Spleen (tissue), 11 donors: Measurements from ENCODE around the gene IL1RAPL2. TPM values are rescaled to one million over a fixed set of nuclear protein-coding genes. Genes with fewer than 3 reads are reported as not detected.
"Not testable (repeated sequence)": the region's sequence is repeated elsewhere in the genome, so short reads cannot be mapped to it uniquely, and the experiment has no call there.

Experiments
- DNase-seq: peaks from one replicate; pipeline ENCODE4 v3.0.0-alpha.2; 2020
- H3K27ac ChIP-seq, 8 donors: fragments of 200-600 bp; sonication (generic) in 7 of 8; 1 replicate in 4 of 8; 2 replicates in 4 of 8; pipeline versions ENCODE4 v1.5.0 to v1.8.0; 2016 to 2021; ENCODE audit warnings: inconsistent platforms in 4 of 8, mild to moderate bottlenecking in 4 of 8, moderate library complexity in 1 of 8
- H3K27me3 ChIP-seq, 7 donors: fragments of 200-600 bp; sonication (generic) in 6 of 7; replicated peaks in 1 of 7; 1 replicate in 4 of 7; 2 replicates in 3 of 7; pipeline versions ENCODE4 v1.5.0 to v1.8.0; 2016 to 2021; ENCODE audit warnings: inconsistent platforms in 3 of 7, mild to moderate bottlenecking in 1 of 7
- H3K36me3 ChIP-seq, 6 donors: fragments of 200-600 bp; sonication (generic) in 5 of 6; 1 replicate in 4 of 6; 2 replicates in 2 of 6; pipeline versions ENCODE4 v1.5.0 to v1.8.0; 2016 to 2021; ENCODE audit warnings: inconsistent platforms in 2 of 6
- H3K4me1 ChIP-seq, 6 donors: fragments of 200-600 bp; sonication (generic) in 5 of 6; 1 replicate in 3 of 6; 2 replicates in 3 of 6; pipeline versions ENCODE4 v1.5.0 to v1.8.0; 2016 to 2021; ENCODE audit warnings: inconsistent platforms in 3 of 6
- H3K4me3 ChIP-seq, 8 donors: fragments of 200-600 bp; sonication (generic) in 7 of 8; 1 replicate in 4 of 8; 2 replicates in 4 of 8; pipeline versions ENCODE4 v1.5.0 to v1.8.0; 2016 to 2021; ENCODE audit warnings: inconsistent platforms in 4 of 8, mild to moderate bottlenecking in 4 of 8, moderate library complexity in 2 of 8
- H3K9me3 ChIP-seq, 8 donors: fragments of 200-600 bp; sonication (generic) in 7 of 8; 1 replicate in 4 of 8; 2 replicates in 4 of 8; pipeline versions ENCODE4 v1.5.0 to v1.8.0; 2016 to 2021; ENCODE audit warnings: inconsistent platforms in 4 of 8
- POLR2A ChIP-seq, 3 donors: fragments of 450-650 bp; IDR thresholded peaks; one replicate each; pipeline ENCODE4 v1.5.1; 2017; ENCODE audit warnings: antibody characterized with exemption in 3 of 3, mild to moderate bottlenecking in 1 of 3
- POLR2AphosphoS5 ChIP-seq, 3 donors: sonication (generic); formaldehyde crosslinking; IDR thresholded peaks; one replicate each; pipeline ENCODE4 v1.5.1; 2017; ENCODE audit warnings: antibody characterized with exemption in 3 of 3
- WGBS, 5 donors: extraction: QIAGEN DNeasy Blood & Tissue Kit in 3 of 5; methylation state at CpG; one replicate each; pipeline versions ENCODE4 v1.1.5 to v1.1.7; 2013 to 2018; 5-methylcytosine and 5-hydroxymethylcytosine counted together
- intact Hi-C: fragments of 100-400 bp; cut with DNase I; formaldehyde crosslinking; loops from one replicate; pipeline ENCODE4 v1.15.0; 2023; ENCODE audit warnings: low total_unique reads
- polyA plus RNA-seq, 3 donors: library from polyadenylated mRNA; stranded (reverse); fragments of 200-250 nt; gene quantifications; one replicate each; pipeline ENCODE4 v1.2.1, GENCODE V29; 2013
- total RNA-seq, 7 donors: library from RNA; depleted of rRNA in 3 of 7; stranded (reverse); fragments of >200 nt in 3 of 7; fragmentation: NEBNext Ultra II Directional in 4 of 7; extraction: Animal tissue kit (Norgen Biotek cat#: 25700) in 4 of 7; gene quantifications; one replicate each; pipeline versions ENCODE4 v1.1.0 to v1.2.1, GENCODE V29; 2016 to 2021
- TF ChIP-seq, protein P1 (sequence below), 11 experiments: fragments of 200-600 bp in 7 of 11; fragments of 450-650 bp in 4 of 11; sonication (generic) in 4 of 11; IDR thresholded peaks in 8 of 11; conservative IDR thresholded peaks in 3 of 11; 1 replicate in 7 of 11; 2 replicates in 4 of 11; pipeline versions ENCODE4 v1.4.0 to v1.8.0; 2016 to 2021; ENCODE audit warnings: antibody characterized with exemption in 11 of 11, inconsistent platforms in 4 of 11, mild to moderate bottlenecking in 1 of 11
- donor health status: healthy with polysubstance abuse.
- donor health status: DM: no; HTN: no; CAD: no; lungs with moderate emphysema.
- donor health status: DM: no; HTN: no; CAD: no.
- donor health status: Bipolar disorder and iron deficiency.
- donor health status: healthy.
- donor health status: DM: no; HTN: no; CAD: no.
- donor health status: DM: yes; HTN: yes; CAD: no.

The IL1RAPL2 gene
- total and polyA plus RNA-seq, 10 donors = not detected

DNA sequence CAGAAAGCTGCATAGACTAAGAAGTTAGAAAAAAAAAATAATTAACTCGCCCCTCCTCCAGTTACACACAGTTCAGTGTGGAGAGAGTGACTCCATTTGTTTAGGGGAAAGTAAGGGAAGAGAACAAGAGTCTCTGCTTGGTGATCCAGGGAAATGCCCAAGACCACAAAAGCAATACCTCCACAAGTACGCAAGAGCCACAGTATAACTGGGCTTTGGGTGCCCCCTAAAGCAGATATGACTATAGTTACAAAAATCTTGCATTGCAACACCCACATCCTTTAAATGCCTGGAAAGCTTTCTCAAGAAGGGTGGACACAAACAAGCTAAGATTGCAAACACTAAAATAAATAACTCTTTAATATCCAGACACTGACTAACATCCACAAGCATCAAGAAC is 1092.1 kb downstream of the IL1RAPL2 start:
- no peaks in the 10 kb centered on the region for H3K4me1 ChIP-seq
- DNase-seq = no peak
- TF ChIP-seq, protein P1, sequence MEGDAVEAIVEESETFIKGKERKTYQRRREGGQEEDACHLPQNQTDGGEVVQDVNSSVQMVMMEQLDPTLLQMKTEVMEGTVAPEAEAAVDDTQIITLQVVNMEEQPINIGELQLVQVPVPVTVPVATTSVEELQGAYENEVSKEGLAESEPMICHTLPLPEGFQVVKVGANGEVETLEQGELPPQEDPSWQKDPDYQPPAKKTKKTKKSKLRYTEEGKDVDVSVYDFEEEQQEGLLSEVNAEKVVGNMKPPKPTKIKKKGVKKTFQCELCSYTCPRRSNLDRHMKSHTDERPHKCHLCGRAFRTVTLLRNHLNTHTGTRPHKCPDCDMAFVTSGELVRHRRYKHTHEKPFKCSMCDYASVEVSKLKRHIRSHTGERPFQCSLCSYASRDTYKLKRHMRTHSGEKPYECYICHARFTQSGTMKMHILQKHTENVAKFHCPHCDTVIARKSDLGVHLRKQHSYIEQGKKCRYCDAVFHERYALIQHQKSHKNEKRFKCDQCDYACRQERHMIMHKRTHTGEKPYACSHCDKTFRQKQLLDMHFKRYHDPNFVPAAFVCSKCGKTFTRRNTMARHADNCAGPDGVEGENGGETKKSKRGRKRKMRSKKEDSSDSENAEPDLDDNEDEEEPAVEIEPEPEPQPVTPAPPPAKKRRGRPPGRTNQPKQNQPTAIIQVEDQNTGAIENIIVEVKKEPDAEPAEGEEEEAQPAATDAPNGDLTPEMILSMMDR (IDR thresholded peaks at IDR 0.05 in 8 of 11, conservative IDR thresholded peaks at IDR 0.05 in 3 of 11) = no peak
- TF ChIP-seq POLR2A (IDR thresholded peaks at IDR 0.05) = no peak
- no peak for TF ChIP-seq POLR2AphosphoS5 (IDR thresholded peaks at IDR 0.05)
- intact Hi-C loops = no loop called here
- no peak overlapping the region for H3K27ac ChIP-seq
- no peaks in the 10 kb centered on the region for H3K9me3 ChIP-seq
- no peak overlapping the region for H3K4me3 ChIP-seq
- no peaks in the 10 kb centered on the region for H3K27me3 ChIP-seq
- H3K36me3 ChIP-seq = no peaks in the 10 kb centered on the region
- 67 to 85% (median 83%) methylated on average over 2 of the region's 2 CpGs for WGBS, 5 donors

DNA sequence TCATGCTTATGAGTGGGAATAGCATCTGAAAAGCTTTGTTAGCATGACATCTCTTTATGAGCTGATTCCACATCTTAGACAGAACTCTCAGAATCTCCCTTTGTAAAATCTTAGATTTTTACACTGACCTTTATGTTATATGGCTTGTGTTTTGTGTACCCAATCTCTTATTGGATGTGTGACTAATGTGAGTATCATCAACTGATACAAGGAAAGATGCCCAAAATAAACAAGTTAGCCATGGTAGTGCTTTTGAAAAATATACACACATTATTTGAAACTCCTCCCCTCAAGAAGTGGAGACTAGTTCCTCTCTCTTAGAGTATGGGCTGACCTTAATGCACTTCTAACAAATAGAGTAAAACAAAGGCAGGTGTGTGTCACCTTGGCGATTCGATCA is 1096.2 kb downstream of the IL1RAPL2 start:
- 85 to 96% (median 95%) methylated on average over 2 of the region's 2 CpGs for WGBS, 5 donors
- H3K4me1 ChIP-seq = no peaks in the 10 kb centered on the region
- no peaks in the 10 kb centered on the region for H3K9me3 ChIP-seq
- TF ChIP-seq POLR2A (IDR thresholded peaks at IDR 0.05) = no peak
- no peak for TF ChIP-seq POLR2AphosphoS5 (IDR thresholded peaks at IDR 0.05)
- TF ChIP-seq, protein P1 (IDR thresholded peaks at IDR 0.05 in 8 of 11, conservative IDR thresholded peaks at IDR 0.05 in 3 of 11) = no peak
- H3K4me3 ChIP-seq = no peak overlapping the region
- no peaks in the 10 kb centered on the region for H3K27me3 ChIP-seq
- no peaks in the 10 kb centered on the region for H3K36me3 ChIP-seq
- DNase-seq = no peak
- H3K27ac ChIP-seq = no peak overlapping the region
- intact Hi-C loops = no loop called here

DNA sequence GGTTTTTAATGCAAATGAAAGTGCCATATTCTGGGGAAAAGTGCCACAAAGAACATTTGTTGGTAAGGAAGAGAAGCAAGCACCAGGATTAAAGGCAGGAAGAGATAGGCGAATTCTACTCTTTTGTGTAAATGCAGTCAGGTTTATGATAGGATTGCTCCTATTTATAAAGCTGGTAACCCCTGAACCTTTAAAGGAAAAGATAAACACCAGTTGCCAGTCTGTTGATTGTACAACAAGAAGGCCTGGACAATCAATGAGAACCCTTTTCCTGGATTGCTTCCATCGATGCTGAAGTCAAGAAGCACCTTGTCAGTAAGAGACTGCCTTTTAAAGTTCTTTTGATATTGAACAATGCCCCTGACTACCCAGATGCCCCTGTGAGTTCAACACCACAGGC is 1098.2 kb downstream of the IL1RAPL2 start:
- 25 to 39% (median 35%) methylated on average over 2 of the region's 2 CpGs for WGBS, 5 donors
- Histone ChIP-seq H3K36me3 (no peaks in the 10 kb centered on the region), H3K9me3 (no peaks in the 10 kb centered on the region), H3K27ac (no peak overlapping the region), H3K4me3 (no peak overlapping the region), H3K27me3 (no peaks in the 10 kb centered on the region), H3K4me1 (no peaks in the 10 kb centered on the region)
- no peak for TF ChIP-seq POLR2A (IDR thresholded peaks at IDR 0.05)
- no peak for TF ChIP-seq POLR2AphosphoS5 (IDR thresholded peaks at IDR 0.05)
- TF ChIP-seq, protein P1 (IDR thresholded peaks at IDR 0.05 in 8 of 11, conservative IDR thresholded peaks at IDR 0.05 in 3 of 11) = no peak
- intact Hi-C loops = no loop called here
- DNase-seq = no peak

DNA sequence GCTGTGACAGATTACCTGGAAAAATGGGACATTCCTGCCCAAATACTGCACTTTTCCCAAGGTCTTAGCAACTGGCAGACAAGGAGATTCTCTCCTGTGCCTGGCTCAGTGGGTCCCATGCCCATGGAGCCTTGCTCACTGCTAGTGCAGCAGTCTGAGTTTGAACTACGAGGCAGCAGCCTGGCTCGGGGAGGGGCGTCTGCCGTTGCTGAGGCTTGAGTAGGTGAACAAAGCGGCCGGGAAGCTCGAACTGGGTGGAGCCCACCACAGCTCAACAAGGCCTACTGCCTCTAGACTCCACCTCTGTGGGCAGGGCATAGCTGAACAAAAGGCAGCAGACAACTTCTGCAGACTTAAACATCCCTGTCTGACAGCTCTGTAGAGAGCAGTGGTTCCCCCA is 1118.3 kb downstream of the IL1RAPL2 start:
- H3K4me1 ChIP-seq, H3K9me3 ChIP-seq, H3K4me3 ChIP-seq, H3K36me3 ChIP-seq, H3K27me3 ChIP-seq, intact Hi-C loops, H3K27ac ChIP-seq, DNase-seq: not testable (repeated sequence)
- 81 to 90% (median 85%) methylated on average over 4 to 7 of the region's 7 CpGs for WGBS, 5 donors

DNA sequence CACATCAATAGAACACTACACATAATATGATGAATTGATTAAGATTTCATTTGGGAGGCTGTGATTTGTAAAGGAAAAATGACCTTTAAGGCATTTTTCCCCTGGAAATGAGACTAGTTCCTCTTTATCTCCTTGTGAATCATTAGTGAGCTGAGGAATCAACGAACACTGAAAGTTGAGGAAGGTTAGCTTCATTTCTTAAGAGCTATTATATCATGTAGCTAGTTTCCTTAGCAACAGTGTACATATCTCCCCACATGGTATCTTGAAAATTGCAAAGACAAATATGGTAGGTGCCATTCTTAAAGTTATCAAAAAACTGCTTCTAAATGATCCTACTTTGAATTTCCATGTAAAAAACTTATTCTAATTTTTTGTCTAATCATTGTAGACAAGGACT is 1128.8 kb downstream of the IL1RAPL2 start:
- no peak overlapping the region for H3K4me3 ChIP-seq
- no peak overlapping the region for H3K27ac ChIP-seq
- H3K9me3 ChIP-seq = peaks cover 0 to under 1% (median 0%) of the 10 kb centered on the region in 8 donors
- H3K4me1 ChIP-seq = no peaks in the 10 kb centered on the region
- 24 to 53% (median 40%) methylated on average over 1 of the region's 1 CpG for WGBS, 5 donors
- DNase-seq = no peak
- intact Hi-C loops = no loop called here
- no peak for TF ChIP-seq POLR2A (IDR thresholded peaks at IDR 0.05)
- TF ChIP-seq POLR2AphosphoS5 (IDR thresholded peaks at IDR 0.05) = no peak
- TF ChIP-seq, protein P1 (IDR thresholded peaks at IDR 0.05 in 8 of 11, conservative IDR thresholded peaks at IDR 0.05 in 3 of 11) = no peak
- H3K27me3 ChIP-seq = no peaks in the 10 kb centered on the region
- no peaks in the 10 kb centered on the region for H3K36me3 ChIP-seq
